NCI-H446 treated with DMSO at 0.1 percent for 48 hours (cell line): ENCODE results near the gene CHMP2B.
"Not testable (repeated sequence)": the region's sequence is repeated elsewhere in the genome, so short reads cannot be mapped to it uniquely, and the experiment has no call there.

Experiments
- DNase-seq: peaks from one replicate; lab custom pipeline; 2025; lab: John Stamatoyannopoulos, UW

The CHMP2B gene

GRCh38 chr3:87233805-87234204 is 6.7 kb downstream of the CHMP2B start:
- DNase-seq, result no peak

GRCh38 chr3:87236093-87236492 is 9.0 kb downstream of the CHMP2B start:
- no peak for DNase-seq

GRCh38 chr3:87246662-87247429 is 19.7 kb downstream of the CHMP2B start:
- DNase-seq, result no peak

DNA sequence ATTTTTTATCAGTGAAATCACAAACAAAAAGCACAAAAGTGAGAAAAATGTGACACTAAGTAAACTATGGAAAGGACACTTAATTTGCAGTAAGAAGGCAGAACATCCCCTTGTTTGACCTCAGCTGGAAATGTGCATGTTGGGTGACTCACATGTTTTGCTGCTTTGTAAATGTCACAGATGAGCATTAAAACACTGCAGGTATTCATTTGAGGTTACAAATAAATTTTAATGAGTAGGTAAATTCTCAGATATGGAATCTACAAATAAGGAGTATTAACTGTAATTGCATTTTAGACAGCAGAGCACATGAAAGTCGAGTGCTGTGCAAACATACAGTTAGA is 20.3 kb downstream of the CHMP2B start:
- no peak for DNase-seq

DNA sequence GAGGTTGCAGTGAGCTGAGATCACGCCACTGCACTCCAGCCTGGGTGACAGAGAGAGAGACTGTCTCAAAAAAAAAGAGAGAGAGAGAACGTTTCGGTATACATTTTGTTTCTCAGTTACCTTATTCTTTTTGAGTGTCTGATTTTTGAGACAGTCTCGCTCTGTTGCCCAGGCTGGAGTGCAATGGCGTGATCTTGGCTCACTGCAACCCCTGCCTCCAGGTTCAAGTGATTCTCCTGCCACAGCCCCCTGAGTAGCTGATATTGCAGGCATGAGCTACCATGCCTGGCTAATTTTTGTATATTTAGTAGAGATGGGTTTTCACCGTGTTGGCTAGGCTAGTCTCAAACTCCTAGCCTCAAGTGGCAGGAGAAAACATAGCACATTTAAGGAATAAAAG is 21.1 kb downstream of the CHMP2B start:
- DNase-seq, result not testable (repeated sequence)

DNA sequence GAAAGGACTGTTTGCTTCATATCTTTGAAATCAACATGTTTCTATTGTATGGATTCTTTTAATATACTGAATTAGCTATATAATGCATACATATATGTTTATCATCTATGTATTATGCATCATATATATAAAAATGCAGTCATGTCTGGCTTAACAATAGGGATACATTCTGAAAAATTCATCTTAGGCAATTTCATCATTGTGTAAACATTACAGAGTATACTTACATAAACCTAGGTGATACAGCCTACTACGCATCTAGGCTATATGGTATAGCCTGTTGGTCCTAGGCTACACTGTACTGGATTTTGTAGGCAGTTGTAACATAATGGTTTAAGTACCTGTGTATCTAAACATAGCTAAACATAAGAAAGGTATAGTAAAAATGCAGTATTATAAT is 21.7 kb downstream of the CHMP2B start:
- no peak for DNase-seq

DNA sequence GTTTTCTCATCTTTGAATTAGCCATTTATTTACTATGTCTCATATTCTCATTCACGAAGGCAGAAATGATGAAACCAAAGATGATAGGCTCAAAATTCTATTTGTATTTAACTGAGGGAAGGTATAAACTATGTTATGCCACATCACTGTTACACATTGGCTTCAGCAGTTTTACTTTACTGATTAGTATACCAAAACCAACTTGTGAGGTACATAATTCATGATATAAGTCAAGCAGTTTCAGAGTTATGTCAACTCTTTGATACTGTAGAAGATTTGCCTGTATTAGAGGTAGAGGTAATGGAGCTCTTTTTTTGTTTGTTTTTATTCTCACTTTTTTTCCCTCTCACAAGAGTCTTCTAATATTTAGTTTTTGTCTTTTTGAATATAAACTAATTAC is 22.9 kb downstream of the CHMP2B start:
- no peak for DNase-seq

DNA sequence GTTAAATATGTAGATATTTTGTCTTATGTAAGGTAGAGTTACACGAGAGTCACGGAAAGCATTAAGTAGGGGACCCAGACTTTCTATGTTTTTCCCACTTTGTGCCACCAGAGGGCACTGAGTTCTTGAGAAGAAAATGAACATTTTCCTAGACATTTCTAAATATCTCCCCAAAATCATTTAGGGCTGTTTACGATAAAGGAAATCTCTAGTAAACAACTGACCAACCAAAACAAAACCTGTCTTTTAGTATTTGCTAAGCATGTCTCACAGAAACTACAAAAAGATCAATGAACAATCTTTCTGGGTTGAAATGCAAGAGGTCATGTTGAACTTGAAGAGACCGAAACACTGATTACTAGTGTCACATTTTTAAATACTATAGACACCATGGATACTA is 33.2 kb downstream of the CHMP2B start:
- DNase-seq, result no peak

- DNase-seq, result no peak
Observed at GRCh38 chr3:87261925-87262324, 34.8 kb downstream of the CHMP2B start.

GRCh38 chr3:87267953-87268645 is 41.0 kb downstream of the CHMP2B start:
- DNase-seq, result no peak

DNA sequence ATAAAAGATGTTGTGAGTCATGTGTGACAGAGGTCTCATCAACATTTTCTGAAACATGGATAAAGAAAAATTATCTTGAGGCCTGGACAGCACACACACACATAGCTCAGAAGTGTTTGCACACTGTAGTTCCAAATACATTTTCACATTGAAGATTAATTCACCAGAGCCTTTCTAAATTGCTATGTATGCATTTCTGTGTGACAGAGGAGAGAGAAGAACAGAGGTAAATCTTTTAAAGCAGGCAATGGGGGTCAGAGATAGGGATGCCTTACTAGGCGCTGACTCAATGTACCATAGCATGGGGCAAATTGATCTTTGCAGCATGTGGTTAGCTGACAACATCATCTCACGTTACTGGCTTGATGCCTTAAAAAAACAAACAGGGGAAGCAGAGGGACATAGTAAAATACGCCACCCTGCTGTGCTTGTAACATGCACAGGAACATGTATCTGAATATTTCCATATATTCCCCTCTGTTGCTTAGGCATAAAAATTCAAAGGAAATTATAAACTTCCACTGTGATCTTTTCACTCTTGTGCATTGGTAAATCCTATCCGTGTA is 41.6 kb downstream of the CHMP2B start:
- no peak for DNase-seq

GRCh38 chr3:87269723-87270122 is 42.6 kb downstream of the CHMP2B start:
- DNase-seq, result no peak

- no peak for DNase-seq
Observed at GRCh38 chr3:87270908-87271700, 44.0 kb downstream of the CHMP2B start.

- DNase-seq, result no peak
Observed at GRCh38 chr3:87272718-87273341, 45.7 kb downstream of the CHMP2B start.

DNA sequence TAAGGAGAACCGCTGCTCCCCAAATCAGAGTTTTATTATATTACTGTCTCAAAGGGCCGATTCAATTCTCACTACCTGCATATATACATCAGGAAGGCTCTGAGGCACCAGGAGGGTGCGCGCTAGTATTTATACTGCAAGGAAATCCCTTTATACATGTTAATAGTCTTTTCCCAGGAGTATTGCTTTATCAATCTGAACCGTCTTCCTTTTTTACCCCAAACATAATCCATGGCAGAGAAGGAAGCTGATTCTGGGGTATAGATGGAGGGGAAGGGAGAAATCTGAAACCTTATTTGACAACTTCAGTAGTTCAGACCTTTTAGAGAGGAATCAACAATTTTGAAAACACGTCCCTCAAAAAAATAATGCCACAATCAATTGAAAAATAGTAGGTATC is 49.4 kb downstream of the CHMP2B start, which contains the start of gene POU1F1:
Gene POU1F1 (minus strand): TSS at position 101 of the 400 bp plus-strand sequence. CDS start 122 bp downstream, outside the sequence.
- no peak for DNase-seq

DNA sequence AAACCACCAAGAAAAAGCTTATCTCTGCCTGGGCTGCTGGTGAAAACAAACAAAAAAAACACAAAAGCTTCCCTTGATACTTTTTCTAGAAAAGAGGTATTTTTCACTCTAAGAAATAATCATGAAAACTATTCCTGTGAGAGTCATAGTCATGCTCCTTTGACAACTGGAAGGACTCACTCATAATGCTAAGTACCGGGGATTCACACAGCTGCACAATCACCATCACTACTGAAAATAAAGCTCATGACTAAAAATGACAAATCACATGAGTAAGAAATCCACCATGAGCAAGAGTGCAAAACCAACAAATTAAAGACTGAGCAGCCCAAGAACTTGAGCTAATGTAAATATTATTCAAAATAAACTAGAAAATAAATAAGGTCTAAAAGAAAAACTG is 59.9 kb downstream of the CHMP2B start:
- no peak for DNase-seq

DNA sequence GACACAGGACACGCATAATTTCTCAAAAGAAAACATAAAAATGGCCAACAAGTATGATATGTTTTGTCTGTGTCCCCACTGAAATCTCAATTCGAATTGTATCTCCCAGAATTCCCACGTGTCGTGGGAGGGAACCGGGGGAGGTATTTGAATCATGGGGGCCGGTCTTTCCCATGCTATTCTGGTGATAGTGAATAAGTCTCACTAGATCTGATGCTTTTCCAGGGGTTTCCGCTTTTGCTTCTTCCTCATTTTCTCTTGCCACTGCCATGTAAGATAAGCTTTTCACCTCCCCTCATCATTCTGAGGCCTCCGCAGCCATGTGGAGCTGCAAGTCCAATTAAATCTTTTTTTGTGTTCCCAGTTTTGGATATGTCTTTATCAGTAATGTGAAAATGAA is 61.3 kb downstream of the CHMP2B start:
- DNase-seq, result no peak

DNA sequence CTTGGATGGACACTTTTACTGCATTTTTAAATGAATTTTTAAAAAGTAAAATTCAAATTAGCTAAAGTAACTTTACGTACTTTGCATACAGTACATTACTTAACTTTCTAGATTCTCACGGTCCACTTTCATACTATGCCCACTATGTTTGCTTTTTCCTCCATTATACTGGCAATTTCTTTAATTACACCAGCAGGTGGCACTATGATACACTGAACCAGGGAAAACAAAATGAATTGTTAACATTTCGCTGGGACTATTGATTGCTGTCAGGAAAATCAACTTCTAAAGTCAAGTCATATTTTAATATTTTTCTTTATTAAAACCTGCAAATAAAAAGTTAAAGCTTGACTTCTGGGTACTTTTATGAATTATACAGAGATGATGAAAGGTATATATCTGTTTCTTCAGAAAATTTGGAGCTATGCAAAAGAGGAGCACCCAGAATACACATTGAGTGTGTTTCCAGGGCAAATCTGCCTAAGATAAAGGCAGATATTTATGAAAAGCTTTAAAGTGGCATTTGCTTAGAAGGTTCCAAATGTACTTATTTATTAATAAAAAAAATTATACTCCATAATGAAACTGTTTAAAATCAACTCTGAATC is 71.1 kb downstream of the CHMP2B start:
- DNase-seq, result no peak

- DNase-seq, result not testable (repeated sequence)
Observed at GRCh38 chr3:87305031-87305430, 77.9 kb downstream of the CHMP2B start.
